ENCODE data around the gene ELANE. TPM values are rescaled to one million over a fixed set of nuclear protein-coding genes. Genes with fewer than 3 reads are reported as not detected.

ELANE gene
- total and polyA plus RNA-seq, 9 of the 15 experiments (the other 6 are each of a cell fraction or from before 2014, with no cell fraction given): not detected

- TF ChIP-seq KDM1A (IDR thresholded peaks at IDR 0.05): peak; percentile 67 to 87
- TF ChIP-seq TCF3 (CRISPR knock-in tag; IDR thresholded peaks at IDR 0.05): no peak
- TF ChIP-seq BCOR (IDR thresholded peaks at IDR 0.05): peak; percentile 98
- TF ChIP-seq IFI16 (CRISPR knock-in tag; IDR thresholded peaks at IDR 0.05): no peak
- 0 out of 4 replicates have a peak, but pooled peaks of 1 of the 2 experiments have one; percentile 19 for TF ChIP-seq HDAC1 (IDR thresholded peaks at IDR 0.05)
- TF ChIP-seq CTCFL (IDR thresholded peaks at IDR 0.05; ENCODE audit: borderline replicate concordance, insufficient read depth, low read depth, low read length, poor library complexity, severe bottlenecking): no peak
- TF ChIP-seq CCAR2 (IDR thresholded peaks at IDR 0.05; ENCODE audit: low read depth, low read length): no peak
- peak; percentile 29; the same call in 1 of the 2 replicates for TF ChIP-seq CBX1 (IDR thresholded peaks at IDR 0.05; ENCODE audit: low read depth)
- no peak for TF ChIP-seq THAP7 (CRISPR knock-in tag; IDR thresholded peaks at IDR 0.05)
- TF ChIP-seq IRF2 (CRISPR knock-in tag; IDR thresholded peaks at IDR 0.05): no peak
- no peak for TF ChIP-seq ZNF75A (CRISPR knock-in tag; IDR thresholded peaks at IDR 0.05)
- no peak for TF ChIP-seq BRF2 (IDR thresholded peaks at IDR 0.05; ENCODE audit: borderline replicate concordance, insufficient read depth, insufficient read length)
- TF ChIP-seq BDP1 (IDR thresholded peaks at IDR 0.05; ENCODE audit: insufficient read depth, insufficient read length): no peak
Measured at GRCh38 chr19:902446-903226, 50.5 kb downstream of the ELANE start (continued).
